HepG2 (cell line): ENCODE results near the gene PRKN. TPM values are rescaled to one million over a fixed set of nuclear protein-coding genes. Genes with fewer than 3 reads are reported as not detected.

Source experiments
- HCFC1 ChIP-seq: fragments of 150-350 bp; IDR thresholded peaks from 2 replicates; pipeline ENCODE4 v1.6.1; 2014; ENCODE audit warnings: low read depth, low read length
- HNF4A ChIP-seq: sonication (generic); formaldehyde crosslinking; IDR thresholded peaks from 2 replicates; pipeline ENCODE4 v1.4.0; 2020; ENCODE audit warnings: missing genetic modification reagents
- MBD4 ChIP-seq: IDR thresholded peaks from 2 replicates; pipeline ENCODE4 v1.6.1; 2012; ENCODE audit warnings: low read length, inconsistent platforms, borderline replicate concordance
- RBM22 ChIP-seq: fragments of 200-400 bp; formaldehyde crosslinking; optimal IDR thresholded peaks from 2 replicates; pipeline ENCODE3; 2017; ENCODE audit warnings: mild to moderate bottlenecking, low read length, moderate library complexity
- ZFP36L2 ChIP-seq: sonication (generic); formaldehyde crosslinking; IDR thresholded peaks from 2 replicates; pipeline ENCODE4 v1.4.0; 2020; ENCODE audit warnings: missing genetic modification reagents
- ZNF547 ChIP-seq: sonication (generic); formaldehyde crosslinking; IDR thresholded peaks from 2 replicates; pipeline ENCODE4 v1.5.1; 2020; ENCODE audit warnings: mild to moderate bottlenecking, missing genetic modification reagents
- polyA plus RNA-seq, 8 experiments: library from polyadenylated mRNA; depleted of rRNA in 3 of 8; stranded (reverse) in 7 of 8; unstranded in 1 of 8; fragments of >200 nt; fragmentation: Illumina TruSeq in 4 of 8; extraction: Trizol in 4 of 8; gene quantifications; 2 replicates each; pipeline versions ENCODE4 v1.2.1 to v1.2.3, GENCODE V29; 2011 to 2016; ENCODE audit warnings: low read depth in 4 of 8, missing spikeins in 1 of 8, mixed read lengths in 1 of 8; ENCODE audit not compliant: insufficient read depth in 1 of 8
- total RNA-seq, 5 experiments: library from RNA; depleted of rRNA; stranded (reverse); fragments of >200 nt; fragmentation: Illumina TruSeq; extraction: Trizol; gene quantifications; 2 replicates each; pipeline ENCODE4 v1.2.3, GENCODE V29; 2016; ENCODE audit warnings: low read depth in 1 of 5
- TF ChIP-seq, protein P1 (sequence below): sonication (generic); formaldehyde crosslinking; IDR thresholded peaks from 2 replicates; pipeline ENCODE4 v1.4.0; 2020; ENCODE audit warnings: missing genetic modification reagents
- TF ChIP-seq, protein P2 (sequence below): sonication (generic); formaldehyde crosslinking; IDR thresholded peaks from 2 replicates; pipeline ENCODE4 v1.5.0; 2020; ENCODE audit warnings: missing genetic modification reagents, mild to moderate bottlenecking, borderline replicate concordance
- TF ChIP-seq, protein P3 (sequence below): sonication (generic); formaldehyde crosslinking; IDR thresholded peaks from 2 replicates; pipeline ENCODE4 v1.4.0; 2020; ENCODE audit warnings: missing genetic modification reagents, borderline replicate concordance

Gene PRKN
- total and polyA plus RNA-seq, 2 of the 13 experiments (the other 11 are each of a cell fraction or from before 2014, with no cell fraction given), result 0.31 to 0.44 TPM

DNA sequence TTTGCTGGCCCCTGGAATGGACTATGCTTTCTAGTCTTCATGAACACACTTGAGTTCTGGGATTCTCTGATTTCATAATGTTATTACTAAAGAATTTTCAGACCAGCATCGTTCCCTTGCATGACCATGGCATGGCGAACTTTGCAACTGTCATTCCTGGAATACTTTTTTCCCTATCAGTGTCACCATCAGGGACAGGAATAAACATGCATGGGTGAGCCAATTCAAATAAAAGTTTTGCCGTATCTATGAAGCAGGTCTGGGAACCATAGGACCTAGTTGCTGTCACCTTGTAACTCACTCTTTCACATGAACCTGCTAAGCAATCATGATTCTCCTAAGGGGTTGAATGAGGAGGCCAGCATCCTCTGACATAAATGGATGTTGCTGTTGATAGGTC lies 1385.5 kb downstream of the PRKN start (continued):
- TF ChIP-seq MBD4, result no peak
- no peak for TF ChIP-seq ZNF547 (CRISPR knock-in tag)
- no peak for TF ChIP-seq RBM22
- TF ChIP-seq, protein P1, sequence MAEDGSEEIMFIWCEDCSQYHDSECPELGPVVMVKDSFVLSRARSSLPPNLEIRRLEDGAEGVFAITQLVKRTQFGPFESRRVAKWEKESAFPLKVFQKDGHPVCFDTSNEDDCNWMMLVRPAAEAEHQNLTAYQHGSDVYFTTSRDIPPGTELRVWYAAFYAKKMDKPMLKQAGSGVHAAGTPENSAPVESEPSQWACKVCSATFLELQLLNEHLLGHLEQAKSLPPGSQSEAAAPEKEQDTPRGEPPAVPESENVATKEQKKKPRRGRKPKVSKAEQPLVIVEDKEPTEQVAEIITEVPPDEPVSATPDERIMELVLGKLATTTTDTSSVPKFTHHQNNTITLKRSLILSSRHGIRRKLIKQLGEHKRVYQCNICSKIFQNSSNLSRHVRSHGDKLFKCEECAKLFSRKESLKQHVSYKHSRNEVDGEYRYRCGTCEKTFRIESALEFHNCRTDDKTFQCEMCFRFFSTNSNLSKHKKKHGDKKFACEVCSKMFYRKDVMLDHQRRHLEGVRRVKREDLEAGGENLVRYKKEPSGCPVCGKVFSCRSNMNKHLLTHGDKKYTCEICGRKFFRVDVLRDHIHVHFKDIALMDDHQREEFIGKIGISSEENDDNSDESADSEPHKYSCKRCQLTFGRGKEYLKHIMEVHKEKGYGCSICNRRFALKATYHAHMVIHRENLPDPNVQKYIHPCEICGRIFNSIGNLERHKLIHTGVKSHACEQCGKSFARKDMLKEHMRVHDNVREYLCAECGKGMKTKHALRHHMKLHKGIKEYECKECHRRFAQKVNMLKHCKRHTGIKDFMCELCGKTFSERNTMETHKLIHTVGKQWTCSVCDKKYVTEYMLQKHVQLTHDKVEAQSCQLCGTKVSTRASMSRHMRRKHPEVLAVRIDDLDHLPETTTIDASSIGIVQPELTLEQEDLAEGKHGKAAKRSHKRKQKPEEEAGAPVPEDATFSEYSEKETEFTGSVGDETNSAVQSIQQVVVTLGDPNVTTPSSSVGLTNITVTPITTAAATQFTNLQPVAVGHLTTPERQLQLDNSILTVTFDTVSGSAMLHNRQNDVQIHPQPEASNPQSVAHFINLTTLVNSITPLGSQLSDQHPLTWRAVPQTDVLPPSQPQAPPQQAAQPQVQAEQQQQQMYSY (CRISPR knock-in tag), result no peak
- TF ChIP-seq ZFP36L2 (CRISPR knock-in tag), result no peak
- TF ChIP-seq, protein P2, sequence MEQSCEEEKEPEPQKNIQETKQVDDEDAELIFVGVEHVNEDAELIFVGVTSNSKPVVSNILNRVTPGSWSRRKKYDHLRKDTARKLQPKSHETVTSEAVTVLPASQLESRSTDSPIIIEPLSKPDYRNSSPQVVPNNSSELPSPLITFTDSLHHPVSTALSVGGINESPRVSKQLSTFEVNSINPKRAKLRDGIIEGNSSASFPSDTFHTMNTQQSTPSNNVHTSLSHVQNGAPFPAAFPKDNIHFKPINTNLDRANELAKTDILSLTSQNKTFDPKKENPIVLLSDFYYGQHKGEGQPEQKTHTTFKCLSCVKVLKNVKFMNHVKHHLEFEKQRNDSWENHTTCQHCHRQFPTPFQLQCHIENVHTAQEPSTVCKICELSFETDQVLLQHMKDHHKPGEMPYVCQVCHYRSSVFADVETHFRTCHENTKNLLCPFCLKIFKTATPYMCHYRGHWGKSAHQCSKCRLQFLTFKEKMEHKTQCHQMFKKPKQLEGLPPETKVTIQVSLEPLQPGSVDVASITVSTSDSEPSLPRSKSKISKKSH (CRISPR knock-in tag), result no peak
- no peak for TF ChIP-seq HNF4A (CRISPR knock-in tag)
- TF ChIP-seq, protein P3, sequence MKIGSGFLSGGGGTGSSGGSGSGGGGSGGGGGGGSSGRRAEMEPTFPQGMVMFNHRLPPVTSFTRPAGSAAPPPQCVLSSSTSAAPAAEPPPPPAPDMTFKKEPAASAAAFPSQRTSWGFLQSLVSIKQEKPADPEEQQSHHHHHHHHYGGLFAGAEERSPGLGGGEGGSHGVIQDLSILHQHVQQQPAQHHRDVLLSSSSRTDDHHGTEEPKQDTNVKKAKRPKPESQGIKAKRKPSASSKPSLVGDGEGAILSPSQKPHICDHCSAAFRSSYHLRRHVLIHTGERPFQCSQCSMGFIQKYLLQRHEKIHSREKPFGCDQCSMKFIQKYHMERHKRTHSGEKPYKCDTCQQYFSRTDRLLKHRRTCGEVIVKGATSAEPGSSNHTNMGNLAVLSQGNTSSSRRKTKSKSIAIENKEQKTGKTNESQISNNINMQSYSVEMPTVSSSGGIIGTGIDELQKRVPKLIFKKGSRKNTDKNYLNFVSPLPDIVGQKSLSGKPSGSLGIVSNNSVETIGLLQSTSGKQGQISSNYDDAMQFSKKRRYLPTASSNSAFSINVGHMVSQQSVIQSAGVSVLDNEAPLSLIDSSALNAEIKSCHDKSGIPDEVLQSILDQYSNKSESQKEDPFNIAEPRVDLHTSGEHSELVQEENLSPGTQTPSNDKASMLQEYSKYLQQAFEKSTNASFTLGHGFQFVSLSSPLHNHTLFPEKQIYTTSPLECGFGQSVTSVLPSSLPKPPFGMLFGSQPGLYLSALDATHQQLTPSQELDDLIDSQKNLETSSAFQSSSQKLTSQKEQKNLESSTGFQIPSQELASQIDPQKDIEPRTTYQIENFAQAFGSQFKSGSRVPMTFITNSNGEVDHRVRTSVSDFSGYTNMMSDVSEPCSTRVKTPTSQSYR (CRISPR knock-in tag), result no peak
- TF ChIP-seq HCFC1, result no peak
